GM18505 (cell line): ENCODE measurements around the gene GAB2.

ENCODE experiments used
- ATAC-seq: cut with Tn5 transposase; IDR thresholded peaks from one replicate; pipeline ENCODE4 v1.9.1; 2021; ENCODE audit not compliant: unreplicated experiment
- POLR2A ChIP-seq: IDR thresholded peaks from 4 replicates; pipeline ENCODE4 v1.6.1; 2011; ENCODE audit warnings: borderline replicate concordance; ENCODE audit not compliant: insufficient read depth, insufficient read length; ENCODE audit errors: extremely low read depth

GAB2 gene

GRCh38 chr11:78438298-78438975, 20.8 kb upstream of the GAB2 start:
- ATAC-seq = peak; percentile 86

GRCh38 chr11:78432956-78433355, 15.3 kb upstream of the GAB2 start:
- TF ChIP-seq POLR2A = no peak
- no peak for ATAC-seq

More at GRCh38 chr11:78438298-78438975, 20.8 kb upstream of the GAB2 start:
- no peak for TF ChIP-seq POLR2A

DNA sequence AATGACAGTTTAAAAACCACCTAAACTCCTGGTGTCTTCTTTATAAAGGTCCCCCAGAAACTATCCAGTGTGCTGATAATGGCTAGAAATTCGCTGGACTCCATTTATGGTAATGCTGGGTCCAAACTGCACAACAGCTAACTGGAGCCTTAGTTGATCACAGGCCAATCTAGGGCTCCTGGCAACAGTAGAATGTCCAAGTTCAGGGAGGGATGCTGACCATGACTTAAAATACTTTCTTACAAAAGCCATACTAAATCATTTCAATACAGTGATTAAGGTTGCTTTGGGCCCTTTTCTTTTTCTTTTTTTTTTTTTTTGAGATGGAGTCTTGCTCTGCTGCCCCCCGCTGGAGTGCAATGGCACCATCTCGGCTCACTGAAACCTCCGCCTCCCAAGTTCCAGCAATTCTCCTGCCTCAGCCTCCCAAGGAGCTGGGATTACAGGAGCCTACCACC, 14.5 kb upstream of the GAB2 start:
- no peak for TF ChIP-seq POLR2A

DNA sequence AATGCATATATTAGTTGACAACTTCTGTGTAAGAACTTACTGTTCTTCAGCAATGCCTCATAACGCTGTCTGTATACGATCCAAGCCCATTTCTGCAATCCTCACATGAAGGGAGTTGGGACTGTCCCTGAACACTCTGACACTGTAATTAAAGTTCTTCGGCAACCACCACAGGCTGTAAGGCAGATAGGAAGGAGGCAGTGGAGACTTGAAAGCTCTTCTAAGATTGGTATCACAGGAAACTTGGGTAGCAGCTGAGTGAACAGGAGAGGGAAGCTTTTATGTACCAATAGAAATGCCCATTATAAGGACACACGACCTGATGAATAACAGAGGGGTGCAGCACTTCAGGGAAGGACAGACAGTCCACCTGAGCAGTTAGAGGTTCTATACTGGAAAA, 12.0 kb upstream of the GAB2 start:
- peak; percentile 27 for TF ChIP-seq POLR2A
- ATAC-seq = peak; percentile 46

More for the DNA sequence above, 14.5 kb upstream of the GAB2 start:
- no peak for ATAC-seq

GRCh38 chr11:78429209-78429608, 11.6 kb upstream of the GAB2 start:
- no peak for TF ChIP-seq POLR2A
- no peak for ATAC-seq

GRCh38 chr11:78428773-78429172, 11.2 kb upstream of the GAB2 start:
- no peak for ATAC-seq
- TF ChIP-seq POLR2A = no peak

DNA sequence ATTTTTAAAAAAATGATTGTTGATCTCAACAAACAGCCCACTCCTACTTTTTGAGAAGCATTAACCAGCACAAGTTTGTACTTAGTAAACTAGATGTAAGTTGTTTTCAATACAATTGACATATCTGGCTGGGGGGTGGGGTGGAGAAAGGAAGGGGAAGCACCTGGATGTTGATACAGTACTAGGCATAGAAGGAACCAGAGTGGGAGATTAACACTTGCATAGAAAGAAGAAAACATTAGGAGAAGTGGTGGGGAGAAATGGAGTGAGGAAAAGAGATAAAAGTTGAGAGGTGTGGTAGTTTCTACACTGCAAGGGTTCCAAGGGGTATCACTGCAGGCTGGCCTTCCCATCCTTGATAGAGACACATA, 10.6 kb upstream of the GAB2 start:
- no peak for TF ChIP-seq POLR2A
- no peak for ATAC-seq

DNA sequence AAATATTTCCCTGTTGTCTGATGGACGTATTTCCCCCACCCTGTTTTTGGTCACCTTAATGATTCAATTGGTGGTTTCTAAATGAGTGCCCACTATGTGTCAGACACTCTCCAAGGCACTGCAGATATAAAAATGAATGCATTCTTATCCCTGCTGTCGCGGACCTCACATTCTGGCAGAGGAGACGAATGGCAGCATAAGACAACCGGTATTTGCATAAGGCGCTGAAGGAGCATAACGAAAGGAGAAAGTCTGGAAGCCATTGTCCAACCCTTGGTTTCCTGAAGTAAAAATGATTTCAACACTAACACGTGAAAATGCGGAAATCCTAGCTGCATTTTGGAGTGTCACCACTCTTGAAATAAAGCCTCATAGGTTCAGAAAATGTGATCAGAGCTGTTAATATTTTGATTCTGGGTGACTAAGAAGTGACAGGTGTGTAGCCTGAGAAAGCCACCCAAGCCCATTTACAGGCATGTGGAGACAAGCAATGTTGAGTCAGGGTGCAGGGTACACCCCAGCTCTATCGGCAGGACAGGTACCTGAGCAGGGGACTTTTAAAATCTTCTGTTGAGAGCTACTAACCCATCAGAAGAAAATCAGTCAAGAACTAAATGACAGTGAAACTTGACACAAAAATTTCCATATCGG, 10.1 kb upstream of the GAB2 start:
- no peak for ATAC-seq
- TF ChIP-seq POLR2A = no peak

DNA sequence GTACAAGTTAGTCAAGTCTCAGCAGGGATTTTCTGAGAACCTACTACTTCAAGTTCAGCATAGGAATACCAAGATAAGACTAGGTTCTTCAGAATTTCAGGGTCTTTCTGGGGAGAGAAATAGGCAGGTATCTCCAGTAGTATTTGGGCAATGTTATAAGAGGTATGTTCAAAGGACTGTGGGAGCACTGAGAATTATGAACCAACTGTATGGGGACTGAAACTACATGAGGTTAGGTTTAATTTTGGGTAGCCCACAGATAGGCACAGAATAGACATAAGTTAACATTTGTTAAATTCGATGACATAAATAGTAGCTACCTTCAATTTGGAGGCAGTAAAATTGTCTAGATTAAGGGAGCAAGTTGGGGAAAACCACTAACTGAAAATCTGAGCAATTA, 9.2 kb upstream of the GAB2 start:
- no peak for ATAC-seq
- TF ChIP-seq POLR2A = no peak

GRCh38 chr11:78425399-78426070, 7.9 kb upstream of the GAB2 start:
- TF ChIP-seq POLR2A = no peak
- no peak for ATAC-seq

DNA sequence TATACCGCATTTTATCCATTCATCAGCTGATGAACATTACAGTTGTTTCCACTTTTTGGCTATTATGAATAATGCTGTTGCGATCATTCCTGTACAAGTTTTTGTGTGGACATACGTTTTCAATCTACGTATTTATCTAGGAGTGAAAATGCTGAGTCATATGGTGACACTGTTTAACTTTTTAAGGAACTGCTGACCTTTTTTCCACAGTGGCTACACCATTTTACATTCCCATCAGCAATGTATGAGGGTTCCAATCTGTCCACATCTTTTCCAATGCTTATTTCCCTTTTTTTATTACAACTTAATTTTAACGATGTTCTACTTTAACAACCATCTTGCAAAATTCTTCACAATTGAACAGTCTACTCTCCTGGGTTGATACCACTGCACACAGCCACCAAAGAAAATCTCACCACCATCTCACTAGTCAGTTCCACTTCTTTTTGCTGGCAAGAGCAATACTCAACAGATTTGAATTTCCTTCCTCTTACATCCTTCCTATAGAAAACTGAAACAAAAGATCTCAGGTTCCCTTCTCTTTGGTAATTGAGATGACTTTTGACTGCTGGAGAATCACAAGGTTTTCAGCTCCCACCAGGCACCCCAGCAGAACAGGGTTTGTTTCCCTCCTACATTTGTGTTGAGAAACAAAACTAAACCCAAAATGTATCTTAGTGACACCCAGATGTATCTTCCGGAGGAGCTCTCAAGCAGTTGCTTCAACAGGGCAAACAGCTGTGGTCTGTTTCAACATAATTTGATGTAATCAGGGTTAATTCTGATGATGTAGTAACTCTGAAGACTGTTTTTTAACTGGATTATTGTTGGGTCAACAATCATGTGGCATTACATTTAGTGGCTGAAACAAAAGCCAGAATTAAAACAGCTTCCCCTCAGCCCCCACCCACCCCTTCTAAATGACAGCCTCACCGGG, 7.0 kb upstream of the GAB2 start:
- no peak for ATAC-seq
- TF ChIP-seq POLR2A = no peak

- no peak for TF ChIP-seq POLR2A
- no peak for ATAC-seq
Measured at GRCh38 chr11:78423241-78423640, 5.6 kb upstream of the GAB2 start.

DNA sequence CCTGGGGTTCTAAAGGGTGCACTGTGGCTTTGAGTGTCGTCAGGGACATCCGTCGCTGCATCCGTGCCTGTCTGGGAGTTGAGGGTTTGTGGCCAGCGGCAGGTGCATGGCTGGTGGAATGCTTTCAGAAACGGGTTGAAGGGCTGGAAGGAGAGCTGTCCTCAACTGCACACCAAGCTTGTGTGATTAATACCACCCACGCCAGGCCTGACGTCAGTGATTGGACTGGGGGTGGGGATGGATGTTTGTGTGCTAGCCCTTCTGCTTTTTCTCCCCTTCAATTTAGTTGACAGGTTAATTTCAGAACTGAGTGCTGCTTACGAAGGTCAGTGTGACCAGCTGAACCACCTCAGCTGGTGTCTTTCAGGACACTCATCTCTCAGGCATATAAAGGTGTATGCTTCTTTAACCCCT, 3.2 kb upstream of the GAB2 start:
- no peak for TF ChIP-seq POLR2A
- ATAC-seq = no peak
